PFSK-1 (cell line): ENCODE measurements around the gene LSP1.

Source experiments
- REST ChIP-seq, 2 experiments: IDR thresholded peaks; 2 replicates each; pipeline versions ENCODE4 v1.6.1 to v1.8.0; 2011 to 2012; ENCODE audit warnings: low read depth in 2 of 2, low read length in 2 of 2, control low read depth in 1 of 2, inconsistent platforms in 1 of 2, mild to moderate bottlenecking in 1 of 2, moderate library complexity in 1 of 2; ENCODE audit not compliant: insufficient read depth in 1 of 2
- TAF1 ChIP-seq: IDR thresholded peaks from 2 replicates; pipeline ENCODE4 v1.6.1; 2012; ENCODE audit warnings: low read length, control low read depth, borderline replicate concordance; ENCODE audit not compliant: insufficient read depth

- TF ChIP-seq REST (IDR thresholded peaks at IDR 0.05; ENCODE audit: insufficient read depth in 1 of 2, low read depth in 2 of 2, low read length in 2 of 2) = no peak
- no peak for TF ChIP-seq TAF1
These were observed 24.6 kb downstream of the LSP1 start for GRCh38 chr11:1877211-1878136.
